OCI-LY1 (cell line): ENCODE data around the gene BANF2.

ENCODE experiments used
- H2AFZ ChIP-seq: fragments of 200-600 bp; sonication (generic), shearing (Covaris generic); 2 replicates; pipeline ENCODE4 v1.6.0; 2014; ENCODE audit warnings: antibody characterized with exemption, mild to moderate bottlenecking, low read length
- H3F3A ChIP-seq: fragments of 200-600 bp; sonication (generic), shearing (Covaris generic); 2 replicates; pipeline ENCODE4 v1.6.0; 2014; ENCODE audit warnings: mild to moderate bottlenecking, antibody characterized with exemption, low read length, moderate library complexity; ENCODE audit not compliant: insufficient read depth
- H3K27ac ChIP-seq: fragments of 200-600 bp; sonication (generic); 2 replicates; pipeline ENCODE4 v1.5.1; 2014; ENCODE audit warnings: low read length, mixed run types, mild to moderate bottlenecking, low read depth; ENCODE audit not compliant: poor library complexity, severe bottlenecking
- H3K27me3 ChIP-seq: fragments of 200-600 bp; sonication (generic); 2 replicates; pipeline ENCODE4 v1.6.0; 2014; ENCODE audit warnings: antibody characterized with exemption, mild to moderate bottlenecking, low read length, moderate library complexity; ENCODE audit not compliant: insufficient read depth
- H3K36me3 ChIP-seq: fragments of 200-600 bp; sonication (generic); 2 replicates; pipeline ENCODE4 v1.6.1; 2014; ENCODE audit warnings: mild to moderate bottlenecking, antibody characterized with exemption, low read length, moderate library complexity, mixed read lengths; ENCODE audit not compliant: insufficient read depth
- H3K4me1 ChIP-seq: fragments of 200-600 bp; sonication (generic); 2 replicates; pipeline ENCODE4 v1.5.1; 2014; ENCODE audit warnings: mild to moderate bottlenecking, low read length, moderate library complexity; ENCODE audit not compliant: insufficient read depth, severe bottlenecking
- H3K4me2 ChIP-seq: fragments of 200-600 bp; sonication (generic), shearing (Covaris generic); 2 replicates; pipeline ENCODE4 v1.6.1; 2014; ENCODE audit warnings: low read length
- H3K4me3 ChIP-seq: fragments of 200-600 bp; sonication (generic); 2 replicates; pipeline ENCODE4 v1.5.1; 2014; ENCODE audit warnings: low read length, low read depth, mild to moderate bottlenecking, mixed read lengths; ENCODE audit not compliant: poor library complexity, severe bottlenecking
- H3K79me2 ChIP-seq: fragments of 200-600 bp; shearing (Covaris generic); 2 replicates; pipeline ENCODE4 v1.6.1; 2016; ENCODE audit warnings: mixed run types, low read length, mixed read lengths; ENCODE audit not compliant: insufficient read depth
- H3K9ac ChIP-seq: fragments of 200-600 bp; sonication (generic), shearing (Covaris generic); 2 replicates; pipeline ENCODE4 v1.6.1; 2014; ENCODE audit warnings: mild to moderate bottlenecking, low read length, mixed read lengths
- H3K9me2 ChIP-seq: fragments of 200-600 bp; sonication (generic), shearing (Covaris generic); 2 replicates; pipeline ENCODE4 v1.6.1; 2014; ENCODE audit warnings: low read depth, mild to moderate bottlenecking, low read length, mixed read lengths
- H3K9me3 ChIP-seq: fragments of 200-600 bp; shearing (Covaris generic); 2 replicates; pipeline ENCODE4 v1.6.1; 2014; ENCODE audit warnings: low read length, mixed read lengths
- H4K20me1 ChIP-seq: fragments of 200-600 bp; sonication (generic), shearing (Covaris generic); 2 replicates; pipeline ENCODE4 v1.6.0; 2016; ENCODE audit warnings: mild to moderate bottlenecking, low read length; ENCODE audit not compliant: insufficient read depth
- CTCF ChIP-seq: fragments of 200-600 bp; sonication (generic), shearing (Covaris generic); IDR thresholded peaks from 2 replicates; pipeline ENCODE4 v1.5.1; 2017; ENCODE audit warnings: mild to moderate bottlenecking, antibody characterized with exemption, low read length, moderate library complexity, mixed read lengths
- EZH2 ChIP-seq: fragments of 200-600 bp; sonication (generic), shearing (Covaris generic); IDR thresholded peaks from 2 replicates; pipeline ENCODE4 v1.8.0; 2017; ENCODE audit warnings: borderline replicate concordance, mixed run types, mild to moderate bottlenecking, antibody characterized with exemption, low read length, moderate library complexity, mixed read lengths

The BANF2 gene

DNA sequence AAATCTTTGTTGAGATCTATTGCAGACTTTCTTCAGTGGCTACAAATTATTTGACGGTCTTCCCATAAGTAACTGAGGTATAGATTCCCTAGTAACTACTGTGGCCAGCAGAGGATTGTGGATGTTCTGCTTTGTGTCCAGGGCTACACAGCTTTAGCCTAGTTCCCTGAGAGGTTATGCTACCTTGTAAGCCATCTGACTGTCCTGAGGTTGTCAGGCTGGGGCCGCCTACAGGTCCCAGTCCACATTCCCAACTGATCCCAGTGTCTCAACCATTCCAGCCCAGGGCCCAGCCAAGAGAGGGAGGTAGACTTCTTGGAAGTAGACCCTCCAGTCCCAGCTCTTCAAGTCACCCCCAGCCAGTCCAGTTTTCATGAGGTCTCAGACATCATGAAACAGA, 57.7 kb downstream of the BANF2 start:
- Histone ChIP-seq H3K4me1 (no peaks in the 10 kb centered on the region), H3K36me3 (no peaks in the 10 kb centered on the region), H3K27ac (no peak overlapping the region), H3K4me2 (no peak overlapping the region), H3K9ac (no peak overlapping the region), H3K4me3 (no peak overlapping the region), H4K20me1 (no peaks in the 10 kb centered on the region), H3K9me3 (no peaks in the 10 kb centered on the region), H3K9me2 (no peaks in the 10 kb centered on the region), H3K27me3 (no peaks in the 10 kb centered on the region; the same call in 1 of the 2 replicates), H2AFZ (no peak overlapping the region), H3K79me2 (no peaks in the 10 kb centered on the region), H3F3A (no peaks in the 10 kb centered on the region)
- TF ChIP-seq CTCF (no peak), EZH2 (no peak)

DNA sequence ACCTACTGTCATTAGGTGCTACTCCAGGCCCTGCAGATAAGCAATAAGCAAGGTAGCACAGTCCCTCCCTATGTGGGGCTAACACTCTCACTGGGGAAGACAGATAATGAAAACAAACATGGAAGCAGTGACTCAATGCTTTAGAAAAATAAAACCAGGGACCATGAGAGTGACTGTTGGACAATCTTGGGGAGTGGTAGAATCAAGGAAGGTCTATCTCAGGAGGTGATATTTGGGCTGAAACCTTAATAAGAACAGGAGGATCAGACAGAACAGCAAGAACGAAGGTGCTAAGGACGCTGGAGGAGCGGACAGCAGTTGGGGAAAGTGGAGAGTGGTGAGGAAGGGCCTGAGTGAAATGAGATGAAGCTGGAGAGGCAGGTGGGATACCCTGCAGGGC, 58.2 kb downstream of the BANF2 start:
- H2AFZ ChIP-seq, result no peak overlapping the region
- H3K79me2 ChIP-seq, result no peaks in the 10 kb centered on the region
- H3K9me3 ChIP-seq, result no peaks in the 10 kb centered on the region

DNA sequence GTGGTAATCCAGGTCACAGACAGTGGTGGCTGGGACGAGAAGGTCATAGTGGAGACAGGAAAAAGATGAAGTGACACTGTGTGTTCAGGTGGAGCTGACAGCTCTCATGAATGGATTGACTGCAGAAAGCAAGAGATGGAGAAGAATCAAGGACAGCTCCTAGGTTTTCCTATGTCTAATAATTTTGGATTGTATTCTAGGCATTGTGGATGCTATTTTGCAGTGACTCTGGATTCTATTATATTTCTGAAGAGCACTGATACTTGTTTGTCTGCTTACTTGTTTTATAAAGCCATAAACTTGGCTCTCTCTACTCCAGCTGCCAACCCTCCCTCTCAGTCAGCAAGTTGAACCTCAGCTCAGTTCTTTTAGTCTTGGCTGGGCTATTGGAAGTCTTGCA, 58.7 kb downstream of the BANF2 start:
- H2AFZ ChIP-seq, result no peak overlapping the region
- H3F3A ChIP-seq, result no peaks in the 10 kb centered on the region
- no peak overlapping the region for H3K4me3 ChIP-seq
- H3K4me2 ChIP-seq, result no peak overlapping the region
- no peaks in the 10 kb centered on the region; the same call in 1 of the 2 replicates for H3K27me3 ChIP-seq
- no peaks in the 10 kb centered on the region for H3K79me2 ChIP-seq
- TF ChIP-seq CTCF, result no peak
- TF ChIP-seq EZH2, result no peak
- no peaks in the 10 kb centered on the region for H3K36me3 ChIP-seq
- H3K9me3 ChIP-seq, result no peaks in the 10 kb centered on the region
- H3K9me2 ChIP-seq, result no peaks in the 10 kb centered on the region
- H3K9ac ChIP-seq, result no peak overlapping the region
- no peaks in the 10 kb centered on the region for H4K20me1 ChIP-seq
- H3K27ac ChIP-seq, result no peak overlapping the region
- no peaks in the 10 kb centered on the region for H3K4me1 ChIP-seq

More for the DNA sequence above, 58.2 kb downstream of the BANF2 start:
- Histone ChIP-seq H3K9ac (no peak overlapping the region), H3K4me1 (no peaks in the 10 kb centered on the region), H3K36me3 (no peaks in the 10 kb centered on the region), H3K4me3 (no peak overlapping the region), H3K4me2 (no peak overlapping the region), H4K20me1 (no peaks in the 10 kb centered on the region), H3K27me3 (no peaks in the 10 kb centered on the region; the same call in 1 of the 2 replicates), H3K9me2 (no peaks in the 10 kb centered on the region), H3K27ac (no peak overlapping the region), H3F3A (no peaks in the 10 kb centered on the region)
- TF ChIP-seq EZH2 (no peak), CTCF (no peak)
